Measurements from ENCODE around the gene ADCY9. TPM values are rescaled to one million over a fixed set of nuclear protein-coding genes. Genes with fewer than 3 reads are reported as not detected.

ADCY9 gene
- total RNA-seq, 1 donor from 2014 or later: 18.3 TPM

DNA sequence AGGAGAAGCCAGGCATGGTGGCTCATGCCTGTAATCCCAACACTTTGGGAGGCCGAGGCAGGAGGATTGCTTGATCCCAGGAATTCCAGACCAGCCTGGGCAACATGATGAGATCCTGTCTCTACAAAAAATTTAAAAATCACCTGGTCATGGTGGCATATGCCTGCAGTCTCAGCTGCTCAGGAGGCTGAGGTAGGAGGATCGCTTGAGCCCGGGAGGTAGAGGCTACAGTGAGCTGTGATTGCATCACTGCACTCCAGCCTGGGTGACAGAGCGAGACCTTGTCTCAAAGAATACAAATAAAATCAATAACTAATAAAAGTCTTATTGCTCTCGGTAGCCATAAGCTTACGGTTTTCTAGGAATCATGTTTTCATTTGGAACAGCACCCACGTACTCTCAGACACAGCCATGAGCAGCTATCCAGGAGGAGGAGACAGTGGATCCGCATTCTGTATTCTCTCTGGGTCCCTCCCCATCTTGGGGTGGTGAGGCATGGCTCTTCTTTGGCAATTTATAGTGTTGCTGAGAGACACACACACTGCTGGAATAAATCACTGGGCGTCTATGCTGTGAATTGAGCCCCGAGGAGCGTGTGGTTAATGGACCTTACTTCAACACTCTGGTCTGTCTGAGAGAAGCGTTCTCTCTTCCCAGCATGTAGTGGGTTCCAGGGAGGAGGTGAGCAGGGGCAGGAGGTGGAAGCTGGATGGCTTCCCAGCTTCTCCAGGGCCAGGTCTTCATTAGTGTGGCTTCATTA lies 8.5 kb upstream of the ADCY9 start:
- no peak for DNase-seq (ENCODE audit: extremely low read depth, low read depth, low spot score)

- no peak for DNase-seq (ENCODE audit: extremely low read depth, low read depth, low spot score)
These were observed 7.5 kb upstream of the ADCY9 start for GRCh38 chr16:4123616-4124300.

- DNase-seq (ENCODE audit: extremely low read depth, low read depth, low spot score): no peak
These were observed 3.9 kb upstream of the ADCY9 start for GRCh38 chr16:4120176-4120575.

DNA sequence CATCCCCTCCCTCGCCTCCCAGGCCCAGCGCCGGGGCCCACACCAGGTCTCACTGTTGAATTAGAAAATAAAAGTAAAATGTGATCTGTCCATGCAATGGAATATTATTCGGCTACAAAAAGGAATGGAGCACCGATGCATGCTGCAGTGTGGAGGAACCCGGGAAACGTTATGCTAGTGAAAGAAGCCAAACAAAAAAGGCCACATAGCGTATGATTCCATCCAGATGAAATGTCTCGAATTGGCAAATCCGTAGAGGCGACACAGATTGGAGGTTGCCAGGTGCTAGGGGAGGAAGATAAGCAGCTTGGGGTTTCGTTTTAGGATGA lies 972 bp upstream of the ADCY9 start:
- no peak for DNase-seq (ENCODE audit: extremely low read depth, low read depth, low spot score)

DNA sequence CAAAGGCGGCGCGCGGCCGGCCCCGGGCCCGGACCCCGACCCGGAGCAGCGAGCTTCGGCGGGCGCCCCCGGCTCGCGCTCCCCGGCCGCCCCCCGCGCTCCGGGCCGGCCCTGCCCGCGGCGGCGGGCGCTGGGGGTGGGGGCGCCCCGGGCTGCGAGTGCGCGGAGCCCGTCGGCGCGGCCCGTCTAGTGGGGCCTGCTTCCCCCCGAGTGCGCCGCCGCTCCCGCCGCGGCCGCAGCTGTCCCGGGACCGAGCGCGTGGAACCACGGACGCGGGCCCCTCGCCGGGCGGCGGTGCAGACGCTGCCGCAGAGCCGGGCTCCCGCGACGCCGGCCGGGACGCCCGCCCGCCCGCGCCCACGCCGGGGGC lies 308 bp downstream of the ADCY9 start:
- no peak for DNase-seq (ENCODE audit: extremely low read depth, low read depth, low spot score)

DNA sequence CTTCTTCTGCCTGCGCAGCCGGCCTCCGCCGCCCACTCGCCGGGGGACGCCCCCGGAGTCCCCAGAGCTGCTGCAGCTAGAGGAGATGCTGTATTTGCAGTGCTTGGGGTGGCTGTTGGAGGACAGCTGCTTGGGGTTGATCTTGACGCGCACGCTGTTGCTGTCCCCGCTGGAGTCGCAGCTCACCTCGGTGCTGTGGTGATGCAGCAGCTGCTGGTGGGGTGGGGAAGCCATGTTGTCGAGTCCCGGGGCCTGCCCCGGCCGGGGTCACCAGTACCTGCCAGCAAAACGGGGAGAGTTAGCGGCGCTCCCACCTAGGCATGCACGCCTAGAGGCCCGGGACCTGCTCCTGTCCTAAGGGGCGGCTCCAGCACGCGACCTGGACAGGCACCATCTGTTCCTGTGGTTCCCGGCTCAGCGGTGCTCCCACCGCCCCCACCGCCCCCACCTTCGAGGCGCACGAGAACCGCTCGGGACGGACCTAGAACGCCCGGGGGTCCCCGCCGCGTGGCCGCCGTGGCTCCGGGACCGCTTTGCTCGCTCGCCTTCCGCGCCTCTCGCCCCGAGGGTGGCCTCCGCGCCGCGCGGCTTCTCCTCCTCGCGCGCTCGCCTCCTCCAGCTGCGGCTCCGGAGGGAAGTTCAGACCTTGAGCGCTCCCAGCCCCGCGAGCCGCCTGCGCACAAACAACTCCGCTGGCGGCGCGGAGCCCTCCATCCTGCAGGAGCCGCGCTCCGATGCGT lies 863 bp downstream of the ADCY9 start:
- DNase-seq (ENCODE audit: extremely low read depth, low read depth, low spot score): no peak

GRCh38 chr16:4114257-4115208 lies 1.7 kb downstream of the ADCY9 start:
- DNase-seq (ENCODE audit: extremely low read depth, low read depth, low spot score): no peak

GRCh38 chr16:4113358-4114256 lies 2.6 kb downstream of the ADCY9 start:
- DNase-seq (ENCODE audit: extremely low read depth, low read depth, low spot score): no peak

DNA sequence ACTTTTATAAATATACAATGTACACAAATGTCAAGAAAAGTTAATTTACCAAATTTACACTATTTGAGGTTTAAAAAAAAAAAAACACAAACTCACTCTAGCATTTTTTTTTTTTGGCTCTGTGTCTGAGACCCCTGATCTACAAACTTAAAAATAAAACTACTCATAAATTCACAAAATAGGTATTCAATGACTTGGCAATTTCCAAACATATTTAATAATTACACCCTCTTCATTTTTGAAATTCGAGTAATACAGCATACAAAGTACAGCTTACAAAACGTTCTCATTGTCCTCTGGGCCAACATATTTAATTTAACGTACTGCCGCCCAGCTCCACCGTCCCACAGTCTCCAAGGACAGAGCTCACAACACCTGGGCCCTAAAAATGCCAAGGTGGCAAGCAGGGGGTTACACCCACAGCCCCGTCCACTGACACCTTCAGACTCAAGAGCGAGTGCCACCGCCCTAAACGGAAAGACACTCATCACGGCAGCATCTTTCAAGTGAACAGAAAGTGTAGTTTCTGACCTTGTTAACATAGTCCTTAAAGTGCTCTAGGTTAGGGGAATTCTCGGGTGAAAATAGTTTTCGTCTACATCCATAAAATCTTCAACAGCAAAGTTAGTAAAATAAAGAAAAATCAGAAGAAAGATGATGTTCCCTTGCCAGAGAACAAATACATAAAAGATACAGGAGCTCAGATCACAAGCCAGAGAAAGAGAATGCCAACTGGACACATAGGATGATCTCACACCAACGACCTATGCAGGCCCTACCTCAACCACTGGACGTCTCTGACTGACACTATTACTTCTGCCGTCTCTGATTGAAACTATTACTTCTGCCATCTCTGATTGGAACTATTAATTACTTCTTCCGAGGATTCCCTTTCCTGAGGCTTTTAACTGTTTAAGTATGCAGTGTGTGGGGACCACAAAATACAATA lies 4.2 kb downstream of the ADCY9 start:
- no peak for DNase-seq (ENCODE audit: extremely low read depth, low read depth, low spot score)

DNA sequence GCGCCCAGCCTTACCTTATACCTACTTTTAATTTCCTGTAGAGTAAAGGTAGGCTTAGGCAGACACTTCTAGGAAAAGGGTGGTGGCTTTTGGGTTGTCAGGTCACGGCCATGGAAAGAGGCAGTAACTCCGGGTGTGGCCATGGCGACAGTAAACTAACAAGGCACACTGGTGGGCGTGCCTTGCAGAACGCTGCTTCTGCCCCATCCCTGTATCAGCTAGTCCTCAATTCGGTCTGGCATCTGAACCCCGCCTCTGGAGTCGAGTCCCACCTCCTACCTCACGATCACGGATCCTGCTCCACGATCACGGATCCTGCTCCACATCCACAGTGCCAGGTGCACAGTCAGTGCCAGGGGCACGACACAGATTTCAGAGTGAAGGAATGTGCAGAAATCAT lies 5.6 kb downstream of the ADCY9 start:
- no peak for DNase-seq (ENCODE audit: extremely low read depth, low read depth, low spot score)

DNA sequence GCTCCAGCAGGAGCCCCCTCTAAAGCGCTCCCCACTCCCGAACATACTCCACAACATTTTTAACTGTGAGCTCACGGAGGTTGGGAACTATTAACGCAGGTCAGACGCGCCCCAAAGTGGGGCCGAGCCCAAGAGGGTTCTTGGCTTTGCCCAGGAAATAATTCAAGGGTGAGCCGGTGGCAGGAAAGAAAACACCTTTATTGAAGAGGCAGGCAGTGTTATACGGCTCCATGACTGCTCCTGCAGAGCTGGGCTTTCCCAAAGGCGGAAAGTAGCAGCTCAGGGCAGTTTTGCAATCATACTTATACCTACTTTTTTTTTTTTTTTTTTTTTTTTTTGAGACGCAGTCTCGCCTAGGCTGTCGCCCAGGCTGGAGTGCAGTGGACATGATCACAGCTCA lies 6.2 kb downstream of the ADCY9 start:
- DNase-seq (ENCODE audit: extremely low read depth, low read depth, low spot score): no peak

DNA sequence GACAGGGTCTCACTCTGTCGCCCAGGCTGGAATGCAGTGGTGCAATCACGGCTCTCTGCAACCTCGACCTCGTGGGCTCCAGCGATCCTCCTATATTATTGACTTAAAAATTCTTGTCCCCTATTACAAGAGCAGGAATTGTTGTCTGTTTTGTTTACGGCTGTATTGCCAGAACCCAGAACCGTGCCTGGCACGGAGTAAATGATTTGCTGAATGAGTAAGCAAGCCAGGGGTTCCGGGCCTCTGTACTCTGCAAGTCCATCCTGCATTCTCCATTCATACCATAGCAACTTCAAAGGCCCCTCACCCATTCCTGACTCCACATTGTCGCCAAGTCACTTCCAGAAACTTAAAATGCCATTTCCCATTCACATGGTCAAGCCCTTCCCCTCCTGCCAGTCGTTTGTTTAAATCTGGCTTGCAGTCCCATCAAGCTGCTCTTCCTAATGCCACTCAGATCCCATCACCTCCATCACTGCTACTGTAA lies 6.9 kb downstream of the ADCY9 start:
- no peak for DNase-seq (ENCODE audit: extremely low read depth, low read depth, low spot score)

DNA sequence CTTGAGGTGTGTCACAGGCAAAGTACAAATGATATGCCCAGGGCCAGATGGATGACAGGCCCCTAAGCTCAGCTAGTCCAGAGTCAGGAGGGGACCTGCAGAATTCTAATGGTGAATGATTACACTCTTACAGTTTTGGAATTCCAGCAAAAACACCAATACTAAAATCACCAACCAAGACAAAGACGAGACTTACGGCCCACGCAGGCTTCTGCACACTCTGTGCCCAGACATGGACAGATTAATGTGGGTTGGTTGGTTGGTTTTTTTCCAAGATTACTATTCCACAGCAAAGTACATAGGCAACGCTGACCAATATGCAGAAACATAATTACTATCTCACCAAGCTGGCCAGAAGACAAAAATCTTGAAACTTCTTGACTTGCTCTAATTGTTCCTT lies 9.7 kb downstream of the ADCY9 start:
- DNase-seq (ENCODE audit: extremely low read depth, low read depth, low spot score): no peak

DNA sequence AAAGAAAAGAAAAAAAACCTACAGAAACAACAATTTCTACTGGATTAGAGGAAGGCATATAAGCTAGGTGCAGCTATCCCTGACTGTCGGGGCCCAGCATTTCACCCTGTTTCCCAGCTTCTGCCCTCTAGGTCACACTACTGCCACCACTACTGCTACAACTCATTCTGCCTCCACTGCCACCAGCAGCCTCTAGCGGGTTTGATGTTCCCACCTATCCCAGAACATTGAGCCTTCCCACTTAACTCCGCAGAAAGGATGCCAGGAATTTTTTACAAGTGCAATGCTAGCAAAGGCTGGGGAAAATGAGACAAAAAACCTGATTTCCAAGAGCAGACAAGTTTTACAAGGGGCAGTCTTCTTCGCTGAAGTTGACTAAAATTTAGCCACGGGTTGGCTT lies 10.4 kb downstream of the ADCY9 start:
- no peak for DNase-seq (ENCODE audit: extremely low read depth, low read depth, low spot score)

DNA sequence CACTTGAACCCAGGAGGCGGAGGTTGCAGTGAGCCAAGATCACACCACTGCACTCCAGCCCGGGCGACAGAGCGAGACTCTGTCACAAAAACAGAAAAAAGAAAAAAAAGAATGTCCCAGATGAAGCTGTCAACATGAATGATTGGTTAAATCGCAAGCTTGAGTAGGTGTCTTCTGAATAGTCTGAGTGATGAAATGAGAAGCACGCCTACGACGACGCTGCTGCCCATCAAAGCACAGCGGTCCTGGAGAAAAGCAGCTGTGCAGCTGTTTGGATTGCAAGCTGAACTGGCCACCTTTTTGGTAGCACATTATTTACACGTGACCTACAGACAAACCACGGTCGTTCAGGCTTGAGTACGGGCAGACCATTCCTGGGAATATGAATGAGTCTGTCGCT lies 12.5 kb downstream of the ADCY9 start:
- no peak for DNase-seq (ENCODE audit: extremely low read depth, low read depth, low spot score)

GRCh38 chr16:4101421-4102219 lies 14.6 kb downstream of the ADCY9 start:
- DNase-seq (ENCODE audit: extremely low read depth, low read depth, low spot score): no peak

DNA sequence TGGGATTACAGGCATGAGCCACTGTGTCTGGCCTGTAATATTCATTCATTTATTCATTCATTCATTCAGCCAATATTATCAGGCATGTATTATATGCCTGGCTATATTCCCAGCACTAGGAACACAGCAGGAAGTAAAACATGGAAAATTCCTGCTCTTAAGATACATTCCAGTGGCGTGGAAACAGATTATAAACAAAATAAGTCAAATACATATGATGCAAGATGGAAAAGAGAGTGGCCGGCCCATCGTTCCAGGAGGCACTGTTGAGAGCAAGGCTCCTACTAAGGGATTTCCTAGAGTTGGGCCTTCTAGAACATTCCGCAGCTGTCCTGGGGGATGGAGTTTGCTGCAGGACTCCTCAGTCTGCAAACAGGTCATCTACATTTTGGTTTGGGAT lies 17.7 kb downstream of the ADCY9 start:
- DNase-seq (ENCODE audit: extremely low read depth, low read depth, low spot score): no peak

GRCh38 chr16:4097826-4098240 lies 18.4 kb downstream of the ADCY9 start:
- no peak for DNase-seq (ENCODE audit: extremely low read depth, low read depth, low spot score)

Measured in glomerular endothelial cell (primary cell).